GM12872 (cell line): Measurements from ENCODE around the gene PYURF.

Experiments
- CTCF ChIP-seq: IDR thresholded peaks from 3 replicates; pipeline ENCODE4 v1.5.1; 2011; ENCODE audit warnings: low read depth, mild to moderate bottlenecking, low read length, moderate library complexity; ENCODE audit not compliant: insufficient read depth

The PYURF gene

GRCh38 chr4:88533937-88534750, 10.6 kb upstream of the PYURF start:
- TF ChIP-seq CTCF = no peak

DNA sequence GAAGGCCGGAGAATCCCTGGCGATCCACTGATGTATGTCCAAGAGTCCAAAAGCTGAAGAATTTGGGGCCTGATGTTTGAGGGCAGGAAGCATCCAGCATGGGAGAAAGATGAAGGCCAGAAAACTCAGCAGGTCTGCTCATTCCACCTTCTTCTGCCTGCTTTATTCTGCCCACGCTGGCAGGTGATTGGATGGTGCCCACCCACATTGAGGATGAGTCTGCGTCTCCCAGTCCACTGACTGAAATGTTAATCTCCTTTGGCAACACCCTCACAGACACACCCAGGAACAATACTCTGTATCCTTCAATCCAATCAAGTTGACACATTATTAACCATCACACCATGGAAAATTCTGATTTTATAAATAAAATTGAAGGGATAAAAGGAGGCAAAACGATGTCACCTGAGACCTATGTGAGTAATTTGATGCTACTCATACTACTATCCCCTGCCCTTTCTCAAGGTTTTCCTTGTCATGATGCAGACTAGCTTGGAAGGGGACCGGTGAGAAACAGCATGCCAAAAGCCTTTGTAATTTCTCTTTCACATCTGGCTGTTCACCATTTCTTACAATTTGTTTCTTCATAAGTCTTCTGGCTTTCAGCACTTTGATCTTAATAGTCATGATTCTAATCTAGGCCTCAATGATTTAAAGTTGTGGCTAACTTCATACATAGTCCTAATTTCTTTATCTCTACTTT, 9.7 kb upstream of the PYURF start:
- TF ChIP-seq CTCF = no peak

GRCh38 chr4:88531549-88531948, 8.0 kb upstream of the PYURF start:
- no peak for TF ChIP-seq CTCF

- no peak for TF ChIP-seq CTCF
Observed at GRCh38 chr4:88528861-88529260, 5.3 kb upstream of the PYURF start.

DNA sequence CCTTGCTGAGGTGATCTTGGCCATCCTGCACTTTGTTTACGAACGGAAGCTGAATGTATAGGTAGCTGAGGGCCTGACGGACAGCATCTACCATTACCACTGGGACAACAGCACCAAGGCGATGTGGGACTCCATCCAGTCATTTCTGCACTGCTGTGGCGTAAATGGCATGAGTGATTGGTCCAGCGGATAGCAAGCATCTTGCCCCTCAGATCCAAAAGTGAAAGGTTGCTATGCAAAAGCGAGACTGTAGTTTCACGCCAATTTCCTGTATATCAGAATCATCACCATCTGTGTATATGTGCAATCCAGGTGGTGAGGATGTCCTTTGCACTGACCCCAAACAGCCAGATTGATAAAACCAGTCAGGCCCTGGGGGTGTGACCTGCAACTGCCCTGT, 4.2 kb upstream of the PYURF start:
- TF ChIP-seq CTCF = no peak

DNA sequence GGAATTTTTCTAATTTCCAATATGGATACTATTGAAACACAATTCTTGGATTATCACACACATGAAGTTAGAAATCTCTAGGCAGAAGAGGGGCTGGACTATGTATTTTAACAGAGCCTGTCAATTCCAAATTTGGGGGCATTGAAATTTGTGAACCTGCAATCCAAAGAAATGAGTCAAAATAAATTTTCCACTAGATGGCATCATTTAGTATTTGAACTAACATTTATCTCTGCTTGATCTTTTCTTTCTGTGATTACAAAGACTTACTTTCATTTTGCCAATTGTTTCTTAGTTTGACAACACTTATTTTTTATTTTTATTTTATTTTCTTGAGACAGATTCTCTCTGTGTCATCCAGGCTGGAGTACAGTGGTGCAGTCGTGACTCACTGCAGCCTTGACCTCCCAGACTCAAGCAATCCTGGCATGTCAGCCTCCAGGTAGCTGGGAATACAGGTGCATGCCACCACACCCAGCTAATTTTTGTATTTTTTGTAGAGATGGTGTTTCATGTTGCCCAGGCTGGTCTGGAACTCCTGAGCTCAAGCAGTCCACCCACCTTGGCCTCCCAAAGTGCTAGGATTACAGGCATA, 2.7 kb upstream of the PYURF start:
- TF ChIP-seq CTCF = peak; percentile 26; the same call in 1 of the 3 replicates

GRCh38 chr4:88524171-88524570, 595 bp upstream of the PYURF start:
- no peak for TF ChIP-seq CTCF
